ENCODE results near the gene SH3D19.

The SH3D19 gene

GRCh38 chr4:151318307-151319006 lies 6.9 kb downstream of the SH3D19 start:
- peaks cover 10% of the 10 kb centered on the region for H3K4me1 Mint-ChIP-seq
- TF ChIP-seq, protein P1, sequence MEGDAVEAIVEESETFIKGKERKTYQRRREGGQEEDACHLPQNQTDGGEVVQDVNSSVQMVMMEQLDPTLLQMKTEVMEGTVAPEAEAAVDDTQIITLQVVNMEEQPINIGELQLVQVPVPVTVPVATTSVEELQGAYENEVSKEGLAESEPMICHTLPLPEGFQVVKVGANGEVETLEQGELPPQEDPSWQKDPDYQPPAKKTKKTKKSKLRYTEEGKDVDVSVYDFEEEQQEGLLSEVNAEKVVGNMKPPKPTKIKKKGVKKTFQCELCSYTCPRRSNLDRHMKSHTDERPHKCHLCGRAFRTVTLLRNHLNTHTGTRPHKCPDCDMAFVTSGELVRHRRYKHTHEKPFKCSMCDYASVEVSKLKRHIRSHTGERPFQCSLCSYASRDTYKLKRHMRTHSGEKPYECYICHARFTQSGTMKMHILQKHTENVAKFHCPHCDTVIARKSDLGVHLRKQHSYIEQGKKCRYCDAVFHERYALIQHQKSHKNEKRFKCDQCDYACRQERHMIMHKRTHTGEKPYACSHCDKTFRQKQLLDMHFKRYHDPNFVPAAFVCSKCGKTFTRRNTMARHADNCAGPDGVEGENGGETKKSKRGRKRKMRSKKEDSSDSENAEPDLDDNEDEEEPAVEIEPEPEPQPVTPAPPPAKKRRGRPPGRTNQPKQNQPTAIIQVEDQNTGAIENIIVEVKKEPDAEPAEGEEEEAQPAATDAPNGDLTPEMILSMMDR (IDR thresholded peaks at IDR 0.05; ENCODE audit: unreplicated experiment in 3 of 3) = no peak
- peaks cover 3% of the 10 kb centered on the region for H3K27me3 Mint-ChIP-seq (ENCODE audit: low read depth)
- no peak overlapping the region for H3K27ac Mint-ChIP-seq
- H3K9me3 Mint-ChIP-seq = no peaks in the 10 kb centered on the region
- no peak overlapping the region for H3K4me3 Mint-ChIP-seq
- no peaks in the 10 kb centered on the region for H3K36me3 Mint-ChIP-seq (ENCODE audit: low read depth)

DNA sequence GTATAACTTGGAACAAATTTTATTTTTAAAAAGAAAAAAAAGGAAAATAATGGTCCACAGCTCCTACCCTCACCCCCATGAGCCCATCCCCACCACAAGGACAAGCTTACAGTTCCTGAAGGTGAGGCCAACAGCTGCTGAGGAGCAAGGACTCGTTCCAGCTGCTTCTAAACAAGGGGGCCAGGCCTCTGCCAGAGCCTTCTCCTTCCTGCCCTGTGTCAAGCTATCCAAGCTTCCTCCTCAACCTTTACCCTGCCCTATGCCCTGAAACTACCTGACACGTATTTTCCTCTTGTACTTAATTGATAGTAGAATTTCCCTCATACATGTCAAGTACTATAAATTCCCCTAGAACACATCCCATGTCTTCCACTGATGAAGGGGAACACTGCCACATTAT lies 8.8 kb downstream of the SH3D19 start:
- Mint-ChIP-seq H3K27ac (no peak overlapping the region), H3K4me3 (no peak overlapping the region), H3K9me3 (no peaks in the 10 kb centered on the region), H3K36me3 (ENCODE audit: low read depth) (no peaks in the 10 kb centered on the region), H3K27me3 (ENCODE audit: low read depth) (peaks cover 3% of the 10 kb centered on the region), H3K4me1 (no peaks in the 10 kb centered on the region)
- TF ChIP-seq, protein P1 (IDR thresholded peaks at IDR 0.05; ENCODE audit: unreplicated experiment in 3 of 3) = no peak

GRCh38 chr4:151315212-151315886 lies 10.1 kb downstream of the SH3D19 start:
- H3K4me1 Mint-ChIP-seq = no peaks in the 10 kb centered on the region
- no peaks in the 10 kb centered on the region for H3K36me3 Mint-ChIP-seq (ENCODE audit: low read depth)
- no peak overlapping the region for H3K27ac Mint-ChIP-seq
- TF ChIP-seq, protein P1 (IDR thresholded peaks at IDR 0.05; ENCODE audit: unreplicated experiment in 3 of 3) = no peak
- H3K9me3 Mint-ChIP-seq = no peaks in the 10 kb centered on the region
- H3K4me3 Mint-ChIP-seq = no peak overlapping the region
- peaks cover 3% of the 10 kb centered on the region for H3K27me3 Mint-ChIP-seq (ENCODE audit: low read depth)

DNA sequence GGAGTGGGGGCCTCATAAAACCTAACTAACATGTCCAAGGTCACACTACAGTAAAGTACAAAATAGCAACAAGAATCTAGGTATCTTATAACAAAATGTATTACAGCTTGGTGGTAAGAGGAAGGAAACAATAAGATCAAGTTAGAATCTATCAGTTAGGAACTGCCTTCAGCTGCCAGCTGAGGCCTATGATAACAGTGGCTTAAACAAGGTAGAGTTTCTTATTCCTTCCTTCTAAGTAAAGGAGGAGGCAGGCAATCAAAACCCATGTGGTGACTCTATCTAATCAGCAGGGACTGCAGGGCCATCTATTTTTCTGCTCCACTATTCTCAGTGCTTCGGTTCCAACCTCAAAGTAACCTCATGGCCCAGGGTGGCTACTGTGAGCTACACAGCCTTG lies 10.9 kb downstream of the SH3D19 start:
- TF ChIP-seq, protein P1 (IDR thresholded peaks at IDR 0.05; ENCODE audit: unreplicated experiment in 3 of 3) = no peak
- H3K4me3 Mint-ChIP-seq = no peak overlapping the region

GRCh38 chr4:151314010-151314355 lies 11.4 kb downstream of the SH3D19 start:
- no peak overlapping the region for H3K27ac Mint-ChIP-seq
- peaks cover 3% of the 10 kb centered on the region for H3K27me3 Mint-ChIP-seq (ENCODE audit: low read depth)
- H3K4me3 Mint-ChIP-seq = no peak overlapping the region
- no peaks in the 10 kb centered on the region for H3K4me1 Mint-ChIP-seq
- H3K9me3 Mint-ChIP-seq = no peaks in the 10 kb centered on the region
- TF ChIP-seq, protein P1 (IDR thresholded peaks at IDR 0.05; ENCODE audit: unreplicated experiment in 3 of 3) = no peak
- no peaks in the 10 kb centered on the region for H3K36me3 Mint-ChIP-seq (ENCODE audit: low read depth)

More for the DNA sequence above, 10.9 kb downstream of the SH3D19 start:
- Mint-ChIP-seq H3K36me3 (ENCODE audit: low read depth) (no peaks in the 10 kb centered on the region), H3K4me1 (no peaks in the 10 kb centered on the region), H3K9me3 (no peaks in the 10 kb centered on the region), H3K27me3 (ENCODE audit: low read depth) (peaks cover 3% of the 10 kb centered on the region), H3K27ac (no peak overlapping the region)

Measured in nephron (organoid).